ENCODE results near the gene INSYN2B.
"Not testable (repeated sequence)": the region's sequence is repeated elsewhere in the genome, so short reads cannot be mapped to it uniquely, and the experiment has no call there.

INSYN2B gene

GRCh38 chr5:169970911-169971765 is 9.2 kb downstream of the INSYN2B start:
- DNase-seq: no peak

- no peak for DNase-seq
Observed at GRCh38 chr5:169970339-169970738, 10.0 kb downstream of the INSYN2B start.

DNA sequence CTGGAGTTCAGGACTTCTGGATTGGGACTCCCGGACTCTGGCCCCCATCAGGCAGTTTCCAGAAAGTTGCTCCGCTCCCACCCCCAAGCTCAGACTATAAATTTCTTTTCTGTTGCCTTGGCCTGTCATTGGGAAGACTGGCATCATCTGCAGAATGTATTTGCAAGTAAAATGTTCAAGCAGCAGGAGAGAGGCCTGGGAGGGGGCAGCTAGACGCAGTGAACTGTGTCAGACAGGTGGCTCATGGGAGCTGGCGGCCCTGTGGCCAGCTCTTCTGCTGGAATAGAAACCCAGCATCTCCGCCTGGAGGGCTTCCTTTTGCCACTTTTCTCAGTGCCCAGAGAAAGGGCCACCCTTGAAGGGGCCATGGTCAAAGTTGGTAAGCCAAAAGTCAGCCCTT is 16.0 kb downstream of the INSYN2B start:
- no peak for DNase-seq

DNA sequence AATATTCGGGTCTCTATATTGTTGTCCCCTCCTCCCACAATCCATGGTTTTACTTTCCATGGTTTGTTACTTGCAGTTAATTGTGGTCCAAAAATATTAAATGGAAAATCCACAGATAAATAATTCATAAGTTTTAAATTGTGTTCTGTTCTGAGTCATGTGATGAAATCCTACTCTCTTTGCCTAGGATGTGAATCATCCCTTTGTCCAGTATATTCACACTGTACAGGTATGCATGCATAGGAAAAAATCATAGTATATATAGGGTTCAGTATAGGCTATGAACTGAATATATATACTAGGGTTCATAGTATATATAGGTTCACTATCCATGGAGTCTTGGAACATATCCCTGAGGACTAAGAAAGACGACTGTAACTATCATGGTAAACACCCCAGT is 19.6 kb downstream of the INSYN2B start:
- DNase-seq: no peak

- DNase-seq: no peak
Observed at GRCh38 chr5:169958278-169958677, 22.0 kb downstream of the INSYN2B start.

DNA sequence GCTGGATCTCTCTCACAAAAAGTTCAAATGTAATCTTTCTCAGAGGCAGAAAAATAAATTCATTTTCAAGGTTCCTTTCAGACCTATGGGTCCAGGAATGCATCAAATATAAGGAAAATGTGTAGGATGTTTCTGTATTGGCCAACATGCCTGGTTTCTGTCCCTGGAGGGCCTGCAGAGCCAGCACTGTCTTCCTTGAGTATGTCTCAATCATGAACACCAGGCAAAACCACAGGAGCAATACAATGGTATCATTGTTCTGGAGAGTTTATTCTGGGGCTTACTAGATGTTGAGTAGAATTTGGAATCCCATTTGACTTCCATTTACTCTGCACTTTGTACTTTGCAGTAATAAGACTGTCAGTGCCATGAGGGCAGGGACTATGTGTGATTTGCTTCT is 23.5 kb downstream of the INSYN2B start:
- no peak for DNase-seq

GRCh38 chr5:169956126-169956525 is 24.2 kb downstream of the INSYN2B start:
- no peak for DNase-seq

DNA sequence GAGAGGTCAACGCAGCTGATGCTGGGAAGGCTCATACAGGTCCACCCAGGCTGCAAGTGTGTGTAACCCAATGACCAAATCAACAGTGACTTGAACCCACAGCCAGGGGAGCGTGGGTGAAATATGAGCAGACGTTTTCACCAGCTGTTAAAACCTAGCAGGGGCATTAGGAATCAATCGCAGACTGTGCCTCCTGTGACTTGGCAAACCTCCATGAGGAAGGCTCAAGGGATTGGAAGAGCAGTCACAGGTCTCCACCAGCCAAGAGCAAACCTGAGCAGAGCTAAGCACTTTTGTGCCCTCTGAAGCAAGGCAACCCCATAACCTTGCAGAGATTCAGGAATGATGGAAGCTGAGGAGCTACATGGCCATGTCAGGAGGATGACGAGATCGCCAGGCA is 25.5 kb downstream of the INSYN2B start:
- DNase-seq: no peak

- not testable (repeated sequence) for DNase-seq
Observed at GRCh38 chr5:169953196-169953595, 27.1 kb downstream of the INSYN2B start.

DNA sequence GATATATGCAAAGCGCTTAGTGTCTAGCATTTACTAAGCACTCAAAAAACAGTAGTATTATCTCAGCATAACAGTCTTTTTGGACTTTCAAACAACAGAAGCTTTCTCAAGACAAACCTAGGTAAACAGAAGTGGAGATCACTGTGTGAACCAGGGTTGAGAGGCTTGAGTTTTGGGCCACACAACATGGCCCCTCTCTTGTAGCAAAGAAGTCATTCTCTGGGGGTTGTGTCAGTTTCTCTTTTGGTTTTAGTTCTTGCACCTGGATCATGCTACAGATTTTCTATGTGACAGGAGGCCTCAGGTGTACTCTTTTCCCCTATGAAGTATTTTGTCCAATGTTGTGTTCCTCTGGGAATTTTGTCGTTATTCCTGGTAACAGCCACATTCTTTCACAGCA is 30.0 kb downstream of the INSYN2B start:
- no peak for DNase-seq

- no peak for DNase-seq
Observed at GRCh38 chr5:169946743-169947295, 33.5 kb downstream of the INSYN2B start.

DNA sequence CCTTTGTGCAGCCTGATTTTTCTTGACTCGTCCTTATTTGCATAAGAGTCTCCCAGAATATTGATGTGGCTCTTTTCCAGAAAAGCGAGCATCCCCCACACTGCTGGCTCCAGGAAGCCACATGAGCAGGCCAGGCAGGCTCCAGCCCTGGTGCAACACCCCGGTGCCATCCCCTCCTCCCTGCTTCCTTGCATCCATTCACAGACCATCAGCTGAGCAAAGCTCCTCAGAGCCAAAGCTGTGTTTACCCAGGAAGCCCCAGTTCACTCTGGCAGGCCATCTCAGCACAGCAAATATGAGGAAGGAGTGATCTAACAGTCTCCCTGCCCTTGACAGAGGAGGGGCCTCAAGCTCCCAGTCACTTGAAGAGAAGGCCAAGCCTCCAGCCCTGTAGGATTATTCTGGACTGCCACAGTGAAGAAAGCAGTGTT is 34.4 kb downstream of the INSYN2B start:
- DNase-seq: no peak

DNA sequence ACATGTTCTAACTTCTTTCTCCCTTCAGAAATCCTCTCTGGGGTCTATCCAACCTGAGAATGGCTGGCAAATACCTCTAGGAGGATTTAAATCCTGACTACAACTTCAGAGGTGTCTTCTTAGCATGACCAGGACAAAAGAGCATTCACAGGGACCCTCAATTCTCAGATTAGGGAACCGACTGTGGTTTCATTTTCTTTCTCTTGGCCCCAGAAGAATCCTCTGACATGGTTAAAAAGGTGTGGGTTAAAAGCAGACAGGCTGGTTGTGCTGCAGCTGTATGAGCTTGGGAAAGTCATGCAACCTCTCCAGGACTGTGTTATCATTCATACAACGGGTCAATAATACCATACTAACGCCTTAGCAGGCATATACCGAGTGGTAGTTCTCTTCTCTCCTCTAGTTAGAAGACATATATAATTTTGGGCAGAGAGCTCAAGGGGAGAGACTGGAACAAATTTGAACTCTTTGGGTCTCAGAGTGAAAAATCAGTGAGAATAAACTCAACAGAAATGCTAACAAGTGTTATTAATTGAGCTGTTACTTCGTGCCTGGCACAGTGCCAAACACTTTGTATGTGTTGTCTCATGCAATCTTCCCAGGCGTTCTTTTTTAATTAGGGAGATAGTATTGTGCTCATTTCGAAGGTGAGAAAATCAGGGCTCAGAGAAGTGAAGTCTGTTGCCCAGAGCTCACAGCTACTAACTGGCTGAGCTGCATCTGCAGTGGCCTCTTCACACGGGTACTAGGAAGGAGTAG is 35.2 kb downstream of the INSYN2B start:
- DNase-seq: no peak

- DNase-seq: no peak
Observed at GRCh38 chr5:169944115-169944514, 36.2 kb downstream of the INSYN2B start.

- no peak for DNase-seq
Observed at GRCh38 chr5:169943026-169943425, 37.3 kb downstream of the INSYN2B start.

DNA sequence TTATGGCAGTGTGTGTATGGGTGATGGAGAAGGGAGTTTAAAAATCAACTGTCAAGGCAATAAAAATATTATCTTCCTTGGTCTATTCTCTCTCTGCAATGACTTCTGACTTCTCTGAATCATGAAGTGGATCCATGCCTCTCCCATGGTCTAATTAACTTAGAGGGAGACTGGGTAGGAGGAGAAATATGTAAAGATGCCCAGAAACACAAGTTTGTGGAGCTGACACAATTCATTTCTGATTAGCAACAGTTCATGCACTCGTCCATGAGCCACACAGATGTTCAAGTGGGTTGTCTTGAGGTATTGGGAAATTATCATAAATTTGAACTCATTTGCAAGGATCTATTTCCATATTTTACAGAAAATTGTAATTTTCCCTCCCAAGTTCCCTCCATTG is 38.1 kb downstream of the INSYN2B start:
- DNase-seq: no peak

GRCh38 chr5:169941542-169941941 is 38.8 kb downstream of the INSYN2B start:
- DNase-seq: no peak

- DNase-seq: no peak
Observed at GRCh38 chr5:169939731-169940130, 40.6 kb downstream of the INSYN2B start.

GRCh38 chr5:169938439-169938838 is 41.9 kb downstream of the INSYN2B start:
- DNase-seq: no peak

DNA sequence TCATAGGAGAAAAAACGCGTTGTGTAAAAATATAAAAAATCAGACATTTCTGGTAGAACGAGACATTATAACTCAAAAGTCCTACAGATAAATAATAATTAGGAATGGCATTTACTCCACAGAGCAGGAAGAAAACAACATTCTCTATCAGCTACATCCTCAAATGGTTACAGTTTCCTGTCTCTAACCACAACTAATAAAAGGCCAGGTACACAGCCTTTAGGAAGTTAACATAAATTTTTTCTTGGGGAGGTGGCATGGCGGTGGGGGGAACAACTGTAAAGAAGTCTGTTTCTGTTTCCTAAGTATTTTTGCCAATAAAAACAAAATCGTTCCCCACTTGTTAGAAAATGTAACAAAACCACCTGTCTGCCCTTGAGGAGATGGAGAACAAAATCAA is 44.5 kb downstream of the INSYN2B start:
- DNase-seq: no peak

- DNase-seq: no peak
Observed at GRCh38 chr5:169934990-169935389, 45.3 kb downstream of the INSYN2B start.

DNA sequence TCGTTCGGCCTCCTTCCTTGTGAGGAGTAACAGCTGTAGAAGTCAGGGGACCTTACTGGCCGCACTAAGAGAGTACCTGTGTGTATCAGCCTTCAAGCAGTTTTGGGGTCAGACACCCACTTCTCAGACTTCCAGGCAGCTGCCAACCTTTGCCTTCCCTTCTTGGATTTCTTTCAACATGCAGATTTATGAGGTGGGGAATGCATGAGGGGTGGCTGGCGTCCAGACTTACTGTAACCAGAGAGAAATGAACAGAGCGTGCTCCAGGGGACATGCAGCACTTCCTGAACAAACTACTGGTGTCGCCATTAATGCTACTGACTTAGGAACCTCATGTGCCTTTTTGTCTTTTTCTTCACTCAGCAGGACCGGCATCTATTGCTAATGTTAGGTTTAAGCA is 46.7 kb downstream of the INSYN2B start:
- DNase-seq: no peak

- DNase-seq: no peak
Observed at GRCh38 chr5:169933127-169933526, 47.2 kb downstream of the INSYN2B start.

DNA sequence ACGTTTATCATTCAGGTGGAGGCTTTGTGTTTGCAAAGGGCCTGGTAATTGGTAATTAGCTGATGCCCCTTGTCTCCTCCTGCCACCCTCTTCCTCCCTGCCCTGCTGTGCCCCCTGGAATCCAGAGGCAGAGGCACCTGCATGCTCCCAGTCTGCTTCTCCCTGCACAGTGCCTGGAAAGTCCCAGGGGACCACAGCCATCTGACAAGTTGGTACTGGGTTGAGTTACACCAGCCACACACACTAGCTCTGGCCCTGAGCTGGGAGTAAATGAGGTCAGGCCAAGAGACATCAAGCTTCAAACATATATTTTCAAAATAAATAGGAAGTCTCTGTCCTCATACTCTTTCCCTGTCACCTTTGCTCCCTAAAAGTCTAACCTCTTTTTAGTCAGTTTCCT is 56.3 kb downstream of the INSYN2B start:
- DNase-seq: no peak
